SU-DHL-6 (cell line): ENCODE results near the gene HES7.
A peak's percentile ranks its signal among the peaks of the same experiment; 100 is the strongest.

ENCODE experiments used
- H2AFZ ChIP-seq: fragments of 200-600 bp; sonication (generic); 2 replicates; pipeline ENCODE4 v1.6.1; 2014; ENCODE audit warnings: low read depth, mild to moderate bottlenecking, moderate library complexity, mixed read lengths, antibody characterized with exemption, low read length; ENCODE audit not compliant: severe bottlenecking
- H3F3A ChIP-seq: fragments of 200-600 bp; shearing (Covaris generic); 2 replicates; pipeline ENCODE4 v1.6.0; 2016; ENCODE audit warnings: antibody characterized with exemption, mild to moderate bottlenecking; ENCODE audit not compliant: insufficient read depth
- H3K27ac ChIP-seq: fragments of 200-600 bp; sonication (generic); 2 replicates; pipeline ENCODE4 v1.5.1; 2016; ENCODE audit warnings: low read depth, mild to moderate bottlenecking, low read length, moderate library complexity, mixed read lengths
- H3K27me3 ChIP-seq: fragments of 200-600 bp; sonication (generic), shearing (Covaris generic); 2 replicates; pipeline ENCODE4 v1.6.0; 2014; ENCODE audit warnings: mild to moderate bottlenecking, low read length
- H3K36me3 ChIP-seq: fragments of 200-600 bp; sonication (generic); 2 replicates; pipeline ENCODE4 v1.6.1; 2014; ENCODE audit warnings: mild to moderate bottlenecking, low read length, mixed read lengths
- H3K4me2 ChIP-seq: fragments of 300-600, 200-600 bp; shearing (Covaris generic), sonication (generic); 2 replicates; pipeline ENCODE4 v1.6.0; 2014; ENCODE audit warnings: low read length, low read depth, mild to moderate bottlenecking; ENCODE audit not compliant: poor library complexity, severe bottlenecking
- H3K4me3 ChIP-seq: fragments of 200-600 bp; sonication (generic); 2 replicates; pipeline ENCODE4 v1.5.1; 2014; ENCODE audit warnings: antibody characterized with exemption, low read length, mild to moderate bottlenecking, mixed read lengths; ENCODE audit not compliant: insufficient read depth, poor library complexity, severe bottlenecking
- H3K79me2 ChIP-seq: fragments of 200-600 bp; sonication (generic); 2 replicates; pipeline ENCODE4 v1.6.1; 2014; ENCODE audit warnings: mild to moderate bottlenecking, low read length, moderate library complexity; ENCODE audit not compliant: insufficient read depth
- H3K9ac ChIP-seq: fragments of 200-600 bp; sonication (generic); 2 replicates; pipeline ENCODE4 v1.7.0; 2014; ENCODE audit warnings: mild to moderate bottlenecking, low read length
- H3K9me2 ChIP-seq: fragments of 200-600 bp; sonication (generic); replicated peaks from 2 replicates; pipeline ENCODE4 v1.6.1; 2014; ENCODE audit warnings: low read length; ENCODE audit not compliant: insufficient read depth
- H3K9me3 ChIP-seq: fragments of 200-600 bp; sonication (generic); 2 replicates; pipeline ENCODE4 v1.6.1; 2014; ENCODE audit warnings: low read length, mixed read lengths; ENCODE audit not compliant: insufficient read depth
- H4K20me1 ChIP-seq: fragments of 200-600 bp; sonication (generic); 2 replicates; pipeline ENCODE4 v1.6.1; 2014; ENCODE audit warnings: low read depth, mild to moderate bottlenecking, antibody characterized with exemption, low read length, moderate library complexity, mixed read lengths
- EZH2phosphoT487 ChIP-seq: fragments of 200-600 bp; sonication (generic), shearing (Covaris generic); conservative IDR thresholded peaks from 2 replicates; pipeline ENCODE4 v1.6.1; 2018; ENCODE audit warnings: mild to moderate bottlenecking, antibody characterized with exemption, low read length, moderate library complexity, mixed read lengths
- TF ChIP-seq, protein P1 (sequence below): fragments of 200-600 bp; sonication (generic); IDR thresholded peaks from one replicate; pipeline ENCODE4 v1.5.1; 2017; ENCODE audit warnings: antibody characterized with exemption, mild to moderate bottlenecking, low read length, moderate library complexity; ENCODE audit not compliant: insufficient read depth, poor library complexity, severe bottlenecking

The HES7 gene

DNA sequence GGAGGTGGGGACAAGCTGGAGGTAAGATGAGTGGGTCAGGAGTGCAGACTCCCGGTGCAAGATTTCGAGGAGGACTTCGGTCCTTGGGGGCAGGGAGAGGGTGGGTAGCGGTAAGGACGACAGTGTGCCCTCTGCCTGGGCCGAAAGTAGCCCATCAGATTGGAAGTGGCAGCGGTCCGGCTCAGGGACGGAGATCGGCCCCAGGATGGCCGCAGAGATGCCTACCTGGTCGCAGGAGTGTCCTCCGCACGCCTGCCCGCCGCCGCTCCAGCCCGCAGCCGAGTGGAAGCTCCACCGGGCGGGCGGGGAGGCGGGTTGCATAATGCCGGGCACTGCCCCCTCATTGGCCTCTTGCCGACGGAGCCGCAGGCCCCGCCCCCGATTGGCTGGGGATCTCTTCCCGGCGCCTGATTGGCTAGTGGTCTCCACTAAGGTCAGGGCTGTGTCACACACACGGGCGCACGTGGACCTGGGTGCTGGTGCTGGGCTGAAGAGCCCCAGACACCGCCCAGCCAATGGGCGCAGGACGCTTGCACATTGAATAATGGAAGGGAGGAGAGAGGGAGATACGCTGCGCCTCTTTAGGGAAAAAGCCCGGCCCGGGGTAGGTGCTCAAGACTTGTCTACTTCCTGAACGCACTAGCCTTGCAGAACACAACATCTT, 28.3 kb upstream of the HES7 start, which contains the start of gene PER1:
PER1 (minus strand) TSS at position 293 of the 664 bp plus-strand sequence. CDS start 1,698 bp downstream, outside the sequence.
- Histone ChIP-seq H4K20me1 (no peaks in the 10 kb centered on the region), H3K79me2 (peaks cover 8% of the 10 kb centered on the region; the same call in 1 of the 2 replicates), H3K27ac (peak within 1 kb of the TSS; percentile 18; the same call in 1 of the 2 replicates), H3F3A (0 out of 2 replicates have a peak, but pooled peaks cover 3% of the 10 kb centered on the region), H2AFZ (no peak within 1 kb of the TSS), H3K27me3 (no peaks in the 10 kb centered on the region), H3K4me3 (peak within 1 kb of the TSS; percentile 62), H3K9me3 (no peaks in the 10 kb centered on the region), H3K4me2 (peak within 1 kb of the TSS; percentile 67), H3K9me2 (no peaks in the 10 kb centered on the region), H3K9ac (peak within 1 kb of the TSS; percentile 70), H3K36me3 (no peaks in the 10 kb centered on the region)
- TF ChIP-seq, protein P1, sequence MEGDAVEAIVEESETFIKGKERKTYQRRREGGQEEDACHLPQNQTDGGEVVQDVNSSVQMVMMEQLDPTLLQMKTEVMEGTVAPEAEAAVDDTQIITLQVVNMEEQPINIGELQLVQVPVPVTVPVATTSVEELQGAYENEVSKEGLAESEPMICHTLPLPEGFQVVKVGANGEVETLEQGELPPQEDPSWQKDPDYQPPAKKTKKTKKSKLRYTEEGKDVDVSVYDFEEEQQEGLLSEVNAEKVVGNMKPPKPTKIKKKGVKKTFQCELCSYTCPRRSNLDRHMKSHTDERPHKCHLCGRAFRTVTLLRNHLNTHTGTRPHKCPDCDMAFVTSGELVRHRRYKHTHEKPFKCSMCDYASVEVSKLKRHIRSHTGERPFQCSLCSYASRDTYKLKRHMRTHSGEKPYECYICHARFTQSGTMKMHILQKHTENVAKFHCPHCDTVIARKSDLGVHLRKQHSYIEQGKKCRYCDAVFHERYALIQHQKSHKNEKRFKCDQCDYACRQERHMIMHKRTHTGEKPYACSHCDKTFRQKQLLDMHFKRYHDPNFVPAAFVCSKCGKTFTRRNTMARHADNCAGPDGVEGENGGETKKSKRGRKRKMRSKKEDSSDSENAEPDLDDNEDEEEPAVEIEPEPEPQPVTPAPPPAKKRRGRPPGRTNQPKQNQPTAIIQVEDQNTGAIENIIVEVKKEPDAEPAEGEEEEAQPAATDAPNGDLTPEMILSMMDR, result no peak
- no peak for TF ChIP-seq EZH2phosphoT487

GRCh38 chr17:8151641-8152111, 27.8 kb upstream of the HES7 start:
- H3F3A ChIP-seq, result 0 out of 2 replicates have a peak, but pooled peaks cover 3% of the 10 kb centered on the region
- H3K9ac ChIP-seq, result peak overlapping the region; percentile 70
- H3K36me3 ChIP-seq, result no peaks in the 10 kb centered on the region
- H2AFZ ChIP-seq, result no peak overlapping the region
- H3K4me3 ChIP-seq, result peak overlapping the region; percentile 62
- H3K27me3 ChIP-seq, result no peaks in the 10 kb centered on the region
- H3K4me2 ChIP-seq, result peak overlapping the region; percentile 67
- H3K9me2 ChIP-seq, result no peaks in the 10 kb centered on the region
- no peak for TF ChIP-seq EZH2phosphoT487
- TF ChIP-seq, protein P1, result no peak
- H3K79me2 ChIP-seq, result peaks cover 8% of the 10 kb centered on the region; the same call in 1 of the 2 replicates
- H4K20me1 ChIP-seq, result no peaks in the 10 kb centered on the region
- H3K27ac ChIP-seq, result peak overlapping the region; percentile 18; the same call in 1 of the 2 replicates
- H3K9me3 ChIP-seq, result no peaks in the 10 kb centered on the region

DNA sequence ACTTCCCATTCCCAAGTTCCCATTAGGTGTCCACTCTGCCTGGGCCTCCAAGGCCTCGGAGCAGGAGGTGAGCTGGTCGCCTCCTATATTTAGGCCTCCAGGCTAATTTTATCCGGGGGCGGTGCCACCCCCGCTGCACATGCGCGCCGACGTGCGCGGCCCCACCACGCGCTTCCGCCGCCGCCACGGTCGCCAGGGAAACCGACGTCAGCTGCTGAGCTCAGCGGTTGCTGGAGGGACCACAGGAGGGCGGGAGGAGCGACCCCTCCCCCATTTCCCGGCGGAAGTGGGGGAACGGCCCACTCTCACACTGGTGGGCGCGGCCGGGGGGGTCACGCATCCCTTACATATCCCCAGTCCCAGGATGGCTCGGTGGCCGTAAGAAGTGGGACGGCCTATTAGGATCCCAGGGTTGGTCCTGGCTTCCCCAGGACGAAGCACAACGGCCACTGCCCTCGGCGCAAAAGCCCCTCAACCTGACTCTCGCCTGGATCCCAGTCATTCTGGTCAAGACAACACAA, 27.3 kb upstream of the HES7 start:
- Histone ChIP-seq H3K9me3 (no peaks in the 10 kb centered on the region), H3K36me3 (no peaks in the 10 kb centered on the region), H3K9me2 (no peaks in the 10 kb centered on the region), H3K9ac (peak overlapping the region; percentile 70), H3K27me3 (no peaks in the 10 kb centered on the region), H3K27ac (peak overlapping the region; percentile 38), H2AFZ (no peak overlapping the region), H3K4me3 (peak overlapping the region; percentile 62), H3F3A (0 out of 2 replicates have a peak, but pooled peaks cover 3% of the 10 kb centered on the region), H3K79me2 (peaks cover 8% of the 10 kb centered on the region; the same call in 1 of the 2 replicates), H4K20me1 (no peaks in the 10 kb centered on the region), H3K4me2 (peak overlapping the region; percentile 67)
- no peak for TF ChIP-seq EZH2phosphoT487
- TF ChIP-seq, protein P1, result no peak
